GM12878 (cell line): ENCODE results near the gene PML. TPM values are rescaled to one million over a fixed set of nuclear protein-coding genes. Genes with fewer than 3 reads are reported as not detected.

Experiments used
- ATAC-seq: fragments of 200-7000 bp; cut with Tn5 transposase; 3 replicates; pipeline ENCODE4 v1.9.1; 2020; ENCODE audit warnings: mild to moderate bottlenecking, moderate library complexity
- BruUV-seq: library from RNA; stranded (reverse); fragments of 400-500 nt; replicated peaks from 2 replicates; lab custom pipeline; 2021; lab: Mats Ljungman, UMichigan
- CTCF ChIA-PET: fragments of 300-600 bp; sonication (Branson Sonifier 250); formaldehyde crosslinking; extraction: SDS; loops from one replicate; lab custom pipeline; 2021; ENCODE audit warnings: inconsistent platforms; lab: Yijun Ruan, JAX
- POLR2A ChIA-PET: fragments of 350-600 bp; formaldehyde crosslinking; extraction: SDS; loops from one replicate; lab custom pipeline; 2021; ENCODE audit warnings: inconsistent platforms; lab: Charles Lee
- RAD21 ChIA-PET: fragments of 300-600 bp; sonication (Branson Sonifier 250); formaldehyde crosslinking; loops from one replicate; lab custom pipeline; 2023; ENCODE audit warnings: antibody characterized with exemption; ENCODE audit not compliant: unreplicated experiment; lab: Charles Lee
- SMC1A ChIA-PET: fragments of 300-600 bp; sonication (Branson Sonifier 250); formaldehyde crosslinking; loops from one replicate; lab custom pipeline; 2023; ENCODE audit not compliant: unreplicated experiment, uncharacterized antibody; lab: Charles Lee
- DNase-seq: peaks from one replicate; pipeline ENCODE4 v3.0.0-alpha.2; 2011; ENCODE audit warnings: low read depth, low spot score
- FAIRE-seq: peaks from 3 replicates; lab custom pipeline; 2011; peaks lifted over from hg19 to GRCh38; lab: Jason Lieb, UNC
- H2AFZ ChIP-seq: 2 replicates; pipeline ENCODE4 v1.6.0; 2011; ENCODE audit warnings: low read depth, low read length, control low read depth; ENCODE audit not compliant: control insufficient read depth
- H3K27ac ChIP-seq: 2 replicates; pipeline ENCODE4 v1.5.1; 2011; ENCODE audit warnings: control low read depth; ENCODE audit not compliant: control insufficient read depth, insufficient read depth
- H3K27me3 ChIP-seq, 2 experiments: replicated peaks in 1 of 2; 2 replicates each; pipeline versions ENCODE4 v1.6.0 to v1.6.1; 2011; ENCODE audit warnings: low read length in 1 of 2; ENCODE audit not compliant: control insufficient read depth in 2 of 2, insufficient read depth in 2 of 2
- H3K36me3 ChIP-seq, 2 experiments: 2 replicates each; pipeline ENCODE4 v1.5.1; 2011; ENCODE audit warnings: low read length in 1 of 2; ENCODE audit not compliant: control insufficient read depth in 2 of 2, insufficient read depth in 2 of 2
- H3K4me1 ChIP-seq: 2 replicates; pipeline ENCODE4 v1.6.1; 2011; ENCODE audit warnings: mild to moderate bottlenecking, low read length, moderate library complexity, mixed read lengths; ENCODE audit not compliant: control insufficient read depth, insufficient read depth
- H3K4me2 ChIP-seq: 2 replicates; pipeline ENCODE4 v1.6.0; 2011; ENCODE audit warnings: control low read depth; ENCODE audit not compliant: control insufficient read depth, insufficient read depth
- H3K4me3 ChIP-seq: fragments of 200-600 bp; sonication (generic); 2 replicates; pipeline ENCODE4 v1.5.1; 2016
- H3K79me2 ChIP-seq: 2 replicates; pipeline ENCODE4 v1.6.0; 2011; ENCODE audit warnings: low read length; ENCODE audit not compliant: control insufficient read depth, insufficient read depth
- H3K9ac ChIP-seq: 2 replicates; pipeline ENCODE4 v1.8.0; 2011; ENCODE audit warnings: low read length, control low read depth, mixed read lengths; ENCODE audit not compliant: control insufficient read depth, insufficient read depth
- H3K9me3 ChIP-seq: replicated peaks from 3 replicates; pipeline ENCODE4 v1.5.1; 2011; ENCODE audit warnings: mild to moderate bottlenecking, low read length; ENCODE audit not compliant: control insufficient read depth, insufficient read depth
- H4K20me1 ChIP-seq: 2 replicates; pipeline ENCODE4 v1.6.0; 2011; ENCODE audit not compliant: control insufficient read depth, insufficient read depth
- BACH1 ChIP-seq: fragments of 450-650 bp; IDR thresholded peaks from 2 replicates; pipeline ENCODE4 v1.6.1; 2017; ENCODE audit warnings: mild to moderate bottlenecking, borderline replicate concordance
- BMI1 ChIP-seq: fragments of 450-650 bp; IDR thresholded peaks from 2 replicates; pipeline ENCODE4 v1.6.1; 2016; ENCODE audit warnings: mild to moderate bottlenecking, moderate library complexity, borderline replicate concordance
- DPF2 ChIP-seq: fragments of 450-650 bp; IDR thresholded peaks from 2 replicates; pipeline ENCODE4 v1.6.1; 2017; ENCODE audit warnings: mild to moderate bottlenecking
- HDGF ChIP-seq: fragments of 450-650 bp; IDR thresholded peaks from 2 replicates; pipeline ENCODE4 v1.6.1; 2016; ENCODE audit warnings: antibody characterized with exemption
- KAT2A ChIP-seq: conservative IDR thresholded peaks from 2 replicates; pipeline ENCODE4 v1.6.1; 2011; ENCODE audit warnings: low read depth, low read length; ENCODE audit not compliant: control insufficient read depth
- KDM1A ChIP-seq: fragments of 200-600 bp; sonication (generic); IDR thresholded peaks from 2 replicates; pipeline ENCODE4 v1.6.1; 2016; ENCODE audit warnings: borderline replicate concordance
- POLR2AphosphoS2 ChIP-seq: IDR thresholded peaks from 2 replicates; pipeline ENCODE4 v1.6.1; 2011; ENCODE audit warnings: low read depth, mild to moderate bottlenecking, low read length, improper control_type of control experiment, moderate library complexity
- SKIL ChIP-seq: fragments of 450-650 bp; IDR thresholded peaks from 2 replicates; pipeline ENCODE4 v1.6.1; 2017; ENCODE audit warnings: mild to moderate bottlenecking, low read depth, inconsistent platforms; ENCODE audit not compliant: poor library complexity, severe bottlenecking
- SUPT20H ChIP-seq: IDR thresholded peaks from 2 replicates; pipeline ENCODE4 v1.6.1; 2011; ENCODE audit warnings: low read depth, mild to moderate bottlenecking, low read length, moderate library complexity, borderline replicate concordance; ENCODE audit not compliant: control insufficient read depth
- ZNF207 ChIP-seq: fragments of 450-650 bp; IDR thresholded peaks from 2 replicates; pipeline ENCODE4 v1.6.1; 2014; ENCODE audit warnings: antibody characterized with exemption, mild to moderate bottlenecking, borderline replicate concordance
- ZNF274 ChIP-seq: IDR thresholded peaks from one replicate; pipeline ENCODE4 v1.8.0; 2011; ENCODE audit not compliant: insufficient read length, insufficient read depth
- ZNF384 ChIP-seq: IDR thresholded peaks from 2 replicates; pipeline ENCODE4 v1.6.1; 2012; ENCODE audit warnings: low read depth, mild to moderate bottlenecking, low read length, improper control_type of control experiment, borderline replicate concordance
- ZNF687 ChIP-seq: fragments of 450-650 bp; IDR thresholded peaks from 2 replicates; pipeline ENCODE4 v1.6.1; 2017; ENCODE audit warnings: mild to moderate bottlenecking, moderate library complexity
- WGBS: methylation state at CpG from one replicate; pipeline ENCODE4 v1.1.6; 2016; ENCODE audit warnings: low lambda C conversion rate; ENCODE audit not compliant: insufficient replicate concordance, insufficient coverage; ENCODE audit errors: missing lambda C conversion rate; 5-methylcytosine and 5-hydroxymethylcytosine counted together
- in situ Hi-C: fragments of 300-500 bp; cut with MboI; formaldehyde crosslinking; loops from 9 replicates; pipeline ENCODE4 v1.14.3; 2018; ENCODE audit warnings: mixed read lengths
- intact Hi-C: fragments of 100-400 bp; cut with micrococcal nuclease; formaldehyde crosslinking; loops from one replicate; pipeline ENCODE4 v1.14.2; 2022; ENCODE audit not compliant: unreplicated experiment
- polyA plus RNA-seq, 11 experiments: library from polyadenylated mRNA; depleted of rRNA in 4 of 11; unstranded in 6 of 11; stranded (reverse) in 5 of 11; fragments of >200 nt; fragmentation: Nextera tagmentation in 4 of 11; fragmentation: Illumina TruSeq in 1 of 11; extraction: Ambion mirVana in 4 of 11; extraction: Trizol in 1 of 11; gene quantifications; 1 replicate in 1 of 11; 2 replicates in 10 of 11; pipeline versions ENCODE4 v1.2.1 to v1.2.3, GENCODE V29; 2011 to 2016; ENCODE audit warnings: inconsistent platforms in 2 of 11, missing spikeins in 2 of 11, low read depth in 1 of 11
- total RNA-seq, 4 experiments: library from RNA; depleted of rRNA in 3 of 4; stranded (reverse); fragments of >200 nt in 3 of 4; fragmentation: Illumina TruSeq in 1 of 4; extraction: Trizol in 1 of 4; gene quantifications; 2 replicates each; pipeline versions ENCODE4 v1.2.1 to v1.2.3, GENCODE V29; 2013 to 2021
- TF ChIP-seq, protein P1 (sequence below): fragments of 150-350 bp; IDR thresholded peaks from 2 replicates; pipeline ENCODE4 v1.6.1; 2016; ENCODE audit warnings: low read depth, low read length

PML gene
- total and polyA plus RNA-seq, 10 of the 15 experiments (the other 5 are each of a cell fraction or from before 2014, with no cell fraction given) = 8.5 to 95.5 (median 30.8) TPM

GRCh38 chr15:74041311-74041756 is 46.8 kb downstream of the PML start:
- ChIA-PET SMC1A (interaction anchor here (1.8 kb wide), 1 partner anchor 68 kb away, joined by 7 read pairs; no protein-coding TSS in a partner anchor), CTCF (interaction anchor here (0.5 to 5.1 kb wide), 7 partner anchors 7 to 90 kb away, joined by 3 to 30 read pairs (median 4); no protein-coding TSS in a partner anchor), POLR2A (no interaction called here), RAD21 (interaction anchor here (5.5 kb wide), 1 partner anchor 68 kb away, joined by 28 read pairs; no protein-coding TSS in a partner anchor)
- Histone ChIP-seq H3K4me1 (no peaks in the 10 kb centered on the region), H4K20me1 (no peaks in the 10 kb centered on the region), H3K27me3 (no peaks in the 10 kb centered on the region), H3K4me2 (no peak overlapping the region), H3K36me3 (peaks cover 3 to 11% of the 10 kb centered on the region in 2 experiments), H3K9me3 (no peaks in the 10 kb centered on the region), H2AFZ (no peak overlapping the region), H3K4me3 (no peak overlapping the region), H3K9ac (no peak overlapping the region), H3K79me2 (no peaks in the 10 kb centered on the region), H3K27ac (no peak overlapping the region)
- in situ Hi-C loops = no loop called here
- 99% methylated on average over 10 of the region's 10 CpGs for WGBS
- intact Hi-C loops = no loop called here
- TF ChIP-seq SKIL (no peak), ZNF384 (no peak), BMI1 (no peak), BACH1 (no peak), SUPT20H (no peak), DPF2 (no peak), HDGF (no peak), KDM1A (no peak), ZNF687 (no peak), POLR2AphosphoS2 (no peak), ZNF274 (no peak), KAT2A (no peak), ZNF207 (no peak)
- TF ChIP-seq, protein P1, sequence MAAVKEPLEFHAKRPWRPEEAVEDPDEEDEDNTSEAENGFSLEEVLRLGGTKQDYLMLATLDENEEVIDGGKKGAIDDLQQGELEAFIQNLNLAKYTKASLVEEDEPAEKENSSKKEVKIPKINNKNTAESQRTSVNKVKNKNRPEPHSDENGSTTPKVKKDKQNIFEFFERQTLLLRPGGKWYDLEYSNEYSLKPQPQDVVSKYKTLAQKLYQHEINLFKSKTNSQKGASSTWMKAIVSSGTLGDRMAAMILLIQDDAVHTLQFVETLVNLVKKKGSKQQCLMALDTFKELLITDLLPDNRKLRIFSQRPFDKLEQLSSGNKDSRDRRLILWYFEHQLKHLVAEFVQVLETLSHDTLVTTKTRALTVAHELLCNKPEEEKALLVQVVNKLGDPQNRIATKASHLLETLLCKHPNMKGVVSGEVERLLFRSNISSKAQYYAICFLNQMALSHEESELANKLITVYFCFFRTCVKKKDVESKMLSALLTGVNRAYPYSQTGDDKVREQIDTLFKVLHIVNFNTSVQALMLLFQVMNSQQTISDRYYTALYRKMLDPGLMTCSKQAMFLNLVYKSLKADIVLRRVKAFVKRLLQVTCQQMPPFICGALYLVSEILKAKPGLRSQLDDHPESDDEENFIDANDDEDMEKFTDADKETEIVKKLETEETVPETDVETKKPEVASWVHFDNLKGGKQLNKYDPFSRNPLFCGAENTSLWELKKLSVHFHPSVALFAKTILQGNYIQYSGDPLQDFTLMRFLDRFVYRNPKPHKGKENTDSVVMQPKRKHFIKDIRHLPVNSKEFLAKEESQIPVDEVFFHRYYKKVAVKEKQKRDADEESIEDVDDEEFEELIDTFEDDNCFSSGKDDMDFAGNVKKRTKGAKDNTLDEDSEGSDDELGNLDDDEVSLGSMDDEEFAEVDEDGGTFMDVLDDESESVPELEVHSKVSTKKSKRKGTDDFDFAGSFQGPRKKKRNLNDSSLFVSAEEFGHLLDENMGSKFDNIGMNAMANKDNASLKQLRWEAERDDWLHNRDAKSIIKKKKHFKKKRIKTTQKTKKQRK = no peak
- DNase-seq (no peak), FAIRE-seq (no peak), ATAC-seq (no peak)
- no TSS peak for BruUV-seq
